A204.1 (cell line): ENCODE results near the gene VAPA.
"Not testable (repeated sequence)": the region's sequence is repeated elsewhere in the genome, so short reads cannot be mapped to it uniquely, and the experiment has no call there.

Experiments
- FAIRE-seq: peaks from 2 replicates; lab custom pipeline; 2012; peaks lifted over from hg19 to GRCh38; lab: Jason Lieb, UNC

VAPA gene

GRCh38 chr18:9886005-9886348 lies 27.8 kb upstream of the VAPA start:
- FAIRE-seq: no peak

GRCh38 chr18:9887992-9888391 lies 25.8 kb upstream of the VAPA start:
- FAIRE-seq: no peak

- FAIRE-seq: no peak
These were observed 23.6 kb upstream of the VAPA start for GRCh38 chr18:9890196-9890595.

GRCh38 chr18:9890957-9891356 lies 22.9 kb upstream of the VAPA start:
- no peak for FAIRE-seq

- FAIRE-seq: not testable (repeated sequence)
These were observed 22.3 kb upstream of the VAPA start for GRCh38 chr18:9891515-9891914.

- no peak for FAIRE-seq
These were observed 19.3 kb upstream of the VAPA start for GRCh38 chr18:9894454-9895068.

- FAIRE-seq: no peak
These were observed 16.7 kb upstream of the VAPA start for GRCh38 chr18:9897129-9897528.

GRCh38 chr18:9897787-9898291 lies 16.0 kb upstream of the VAPA start:
- FAIRE-seq: not testable (repeated sequence)

GRCh38 chr18:9898792-9899549 lies 14.8 kb upstream of the VAPA start:
- FAIRE-seq: no peak

GRCh38 chr18:9899550-9899930 lies 14.3 kb upstream of the VAPA start:
- FAIRE-seq: not testable (repeated sequence)

GRCh38 chr18:9900699-9901098 lies 13.1 kb upstream of the VAPA start:
- FAIRE-seq: no peak

GRCh38 chr18:9901377-9901776 lies 12.4 kb upstream of the VAPA start:
- no peak for FAIRE-seq

- FAIRE-seq: not testable (repeated sequence)
These were observed 11.6 kb upstream of the VAPA start for GRCh38 chr18:9902264-9902663.

GRCh38 chr18:9902832-9903231 lies 11.0 kb upstream of the VAPA start:
- no peak for FAIRE-seq

GRCh38 chr18:9905401-9905922 lies 8.4 kb upstream of the VAPA start:
- no peak for FAIRE-seq

- no peak for FAIRE-seq
These were observed 7.3 kb upstream of the VAPA start for GRCh38 chr18:9906481-9906880.

GRCh38 chr18:9907867-9908266 lies 5.9 kb upstream of the VAPA start:
- no peak for FAIRE-seq

- no peak for FAIRE-seq
These were observed 3.7 kb upstream of the VAPA start for GRCh38 chr18:9910071-9910470.

GRCh38 chr18:9910661-9911060 lies 3.2 kb upstream of the VAPA start:
- no peak for FAIRE-seq

- no peak for FAIRE-seq
These were observed 2.6 kb upstream of the VAPA start for GRCh38 chr18:9911226-9911625.

- FAIRE-seq: not testable (repeated sequence)
These were observed 1.5 kb upstream of the VAPA start for GRCh38 chr18:9912285-9912684.

- no peak for FAIRE-seq
These were observed 678 bp upstream of the VAPA start for GRCh38 chr18:9913151-9913525.

GRCh38 chr18:9914334-9914583 lies 443 bp downstream of the VAPA start:
- no peak for FAIRE-seq
